ENCODE results near the gene VRK1. TPM values are rescaled to one million over a fixed set of nuclear protein-coding genes. Genes with fewer than 3 reads are reported as not detected.

VRK1 gene
- total RNA-seq, 4 donors from 2014 or later, result 9.3 to 12.2 (median 12.1) TPM

DNA sequence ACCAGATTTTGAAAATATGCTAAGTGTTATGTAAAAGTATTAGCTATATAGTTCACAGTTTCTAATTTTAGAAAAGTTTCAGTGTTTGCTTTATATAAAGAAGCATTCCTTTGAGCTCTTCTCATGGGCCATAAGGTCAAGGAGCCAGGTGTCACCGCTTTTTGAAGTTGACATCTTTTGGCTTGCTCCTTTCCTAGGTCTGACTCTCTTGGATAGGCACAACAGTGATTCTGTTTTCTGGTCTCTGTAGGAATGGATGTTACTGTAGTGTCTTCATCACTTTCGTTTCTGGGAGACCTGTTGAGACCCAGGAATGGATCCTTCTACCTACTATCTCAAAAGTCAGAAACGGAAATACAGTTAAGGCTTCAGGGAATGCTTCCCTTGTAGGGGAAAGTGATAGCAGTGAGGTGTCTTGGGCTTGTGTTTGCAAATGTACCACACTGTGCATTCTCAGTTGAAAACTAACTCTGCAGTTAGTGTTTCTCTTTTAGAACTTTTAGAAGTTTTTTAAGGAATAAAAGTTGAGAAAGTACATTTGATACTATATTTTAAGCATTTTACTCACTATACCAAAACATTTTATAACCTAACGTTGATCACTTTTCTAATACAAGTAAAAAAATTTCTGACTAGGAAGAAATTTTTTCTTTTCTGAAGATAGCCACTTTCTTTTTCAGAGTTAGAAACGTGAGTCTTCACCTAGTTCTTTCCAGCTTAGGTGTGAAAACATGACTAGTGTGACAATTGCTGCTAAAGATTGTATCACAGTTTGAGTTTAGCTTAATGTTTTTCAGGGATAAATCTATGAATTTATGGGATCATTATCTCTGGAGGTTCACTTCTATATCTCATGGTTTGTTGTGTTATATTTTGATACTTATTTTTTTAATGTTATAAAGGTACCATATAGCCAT lies 20.8 kb downstream of the VRK1 start:
- no peak for DNase-seq (ENCODE audit: low spot score in 2 of 2)
- Histone ChIP-seq H3K27me3 (no peaks in the 10 kb centered on the region), H3K4me3 (no peak overlapping the region), H3K9me3 (no peaks in the 10 kb centered on the region), H3K27ac (no peak overlapping the region), H3K36me3 (no peaks in the 10 kb centered on the region), H3K4me1 (peaks cover 7% of the 10 kb centered on the region)
- WGBS, result 83% methylated on average over 5 of the region's 5 CpGs
- TF ChIP-seq CTCF (IDR thresholded peaks at IDR 0.05), result no peak
- TF ChIP-seq POLR2A (IDR thresholded peaks at IDR 0.05), result no peak
- TF ChIP-seq POLR2AphosphoS5 (IDR thresholded peaks at IDR 0.05), result no peak
- TF ChIP-seq EP300 (IDR thresholded peaks at IDR 0.05), result no peak

DNA sequence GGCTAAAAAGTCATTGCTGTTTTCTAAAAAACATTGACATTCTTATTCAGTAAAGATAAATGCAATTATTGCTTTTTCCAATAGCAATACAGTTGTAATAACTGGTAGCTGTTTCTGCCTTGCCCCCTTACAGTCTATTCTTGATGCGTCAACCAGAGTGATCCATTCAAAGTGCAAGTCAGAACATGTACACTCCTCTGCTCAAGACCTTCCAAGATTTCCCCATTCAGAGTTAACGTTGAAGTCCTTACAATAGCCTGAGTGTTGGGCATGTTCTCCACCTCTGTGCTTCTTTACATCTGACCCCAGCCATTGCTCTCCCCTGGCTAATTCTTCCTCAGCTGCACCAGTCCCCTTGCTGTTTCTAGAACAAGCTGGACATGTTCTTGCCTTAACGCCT lies 24.3 kb downstream of the VRK1 start:
- no peak for TF ChIP-seq POLR2AphosphoS5 (IDR thresholded peaks at IDR 0.05)
- TF ChIP-seq EP300 (IDR thresholded peaks at IDR 0.05), result no peak
- no peak for TF ChIP-seq CTCF (IDR thresholded peaks at IDR 0.05)
- no peak for TF ChIP-seq POLR2A (IDR thresholded peaks at IDR 0.05)
- 66% methylated on average over 3 of the region's 3 CpGs for WGBS
- Histone ChIP-seq H3K27ac (no peak overlapping the region), H3K27me3 (no peaks in the 10 kb centered on the region), H3K4me3 (no peak overlapping the region), H3K36me3 (no peaks in the 10 kb centered on the region), H3K4me1 (peaks cover 12% of the 10 kb centered on the region), H3K9me3 (no peaks in the 10 kb centered on the region)
- no peak for DNase-seq (ENCODE audit: low spot score in 2 of 2)

DNA sequence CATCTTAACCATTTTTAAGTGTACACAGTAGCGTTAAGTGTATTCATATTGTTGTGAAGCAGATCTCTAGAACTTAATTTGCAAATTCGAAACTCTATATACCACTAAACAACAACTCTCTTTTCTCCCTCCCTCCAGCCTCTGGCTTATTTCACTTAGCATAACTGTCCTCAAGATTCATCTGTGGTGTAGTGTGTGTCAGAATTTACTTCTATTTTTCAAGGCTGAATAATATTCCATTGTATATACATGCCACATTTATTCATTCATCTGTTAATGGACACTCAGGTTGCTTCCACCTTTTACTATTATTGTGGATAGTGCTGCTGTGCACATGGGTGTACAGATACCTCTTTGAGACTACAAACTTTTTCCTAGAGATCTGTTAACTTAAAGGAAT lies 26.5 kb downstream of the VRK1 start:
- no peak overlapping the region for H3K4me3 ChIP-seq
- H3K36me3 ChIP-seq, result no peaks in the 10 kb centered on the region
- no peak overlapping the region for H3K27ac ChIP-seq
- no peaks in the 10 kb centered on the region for H3K27me3 ChIP-seq
- no peak for DNase-seq (ENCODE audit: low spot score in 2 of 2)
- no peaks in the 10 kb centered on the region for H3K9me3 ChIP-seq
- TF ChIP-seq CTCF (IDR thresholded peaks at IDR 0.05), result no peak
- no peak for TF ChIP-seq EP300 (IDR thresholded peaks at IDR 0.05)
- no peak for TF ChIP-seq POLR2A (IDR thresholded peaks at IDR 0.05)
- TF ChIP-seq POLR2AphosphoS5 (IDR thresholded peaks at IDR 0.05), result no peak
- H3K4me1 ChIP-seq, result peaks cover 22% of the 10 kb centered on the region
- WGBS, result 95% methylated on average over 2 of the region's 2 CpGs

DNA sequence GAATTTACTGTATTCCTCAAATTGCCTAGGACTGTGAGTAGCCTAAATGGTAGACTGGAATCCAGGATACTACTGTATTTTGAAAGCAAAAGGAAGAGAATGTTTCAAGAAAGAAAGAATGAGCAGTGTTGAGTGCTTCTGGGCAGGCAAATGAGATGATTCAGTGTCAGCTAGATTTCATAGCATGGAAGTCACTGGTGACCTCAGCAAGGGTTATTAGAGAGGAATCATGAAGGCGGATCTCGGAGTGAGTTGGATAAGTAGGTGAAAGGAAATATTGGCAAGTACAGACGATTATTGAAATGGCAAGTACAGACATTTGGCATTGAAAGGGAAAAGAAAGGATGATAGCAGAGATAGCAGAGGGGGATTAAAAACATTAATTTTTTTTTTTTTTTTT lies 27.1 kb downstream of the VRK1 start:
- H3K27me3 ChIP-seq, result no peaks in the 10 kb centered on the region
- DNase-seq (ENCODE audit: low spot score in 2 of 2), result no peak
- H3K4me1 ChIP-seq, result peaks cover 22% of the 10 kb centered on the region
- no peak overlapping the region for H3K27ac ChIP-seq
- no peaks in the 10 kb centered on the region for H3K36me3 ChIP-seq
- no peaks in the 10 kb centered on the region for H3K9me3 ChIP-seq
- TF ChIP-seq POLR2A (IDR thresholded peaks at IDR 0.05) (no peak), POLR2AphosphoS5 (IDR thresholded peaks at IDR 0.05) (no peak), CTCF (IDR thresholded peaks at IDR 0.05) (no peak), EP300 (IDR thresholded peaks at IDR 0.05) (no peak)
- WGBS, result 54% methylated on average over 3 of the region's 3 CpGs
- H3K4me3 ChIP-seq, result no peak overlapping the region

- Histone ChIP-seq H3K36me3 (no peaks in the 10 kb centered on the region), H3K4me1 (peaks cover 15% of the 10 kb centered on the region), H3K27me3 (no peaks in the 10 kb centered on the region), H3K4me3 (no peak overlapping the region), H3K27ac (no peak overlapping the region), H3K9me3 (no peaks in the 10 kb centered on the region)
- TF ChIP-seq CTCF (IDR thresholded peaks at IDR 0.05) (no peak), POLR2A (IDR thresholded peaks at IDR 0.05) (no peak), POLR2AphosphoS5 (IDR thresholded peaks at IDR 0.05) (no peak), EP300 (IDR thresholded peaks at IDR 0.05) (no peak)
- no peak for DNase-seq (ENCODE audit: low spot score in 2 of 2)
- 56% methylated on average over 2 of the region's 2 CpGs for WGBS
Observed at GRCh38 chr14:96826818-96827217, 29.6 kb downstream of the VRK1 start.

Measured in suprapubic skin (tissue), 4 donors.